Measurements from ENCODE around the gene ZNF324.
"Not testable (repeated sequence)": the region's sequence is repeated elsewhere in the genome, so short reads cannot be mapped to it uniquely, and the experiment has no call there.

ZNF324 gene

GRCh38 chr19:58473775-58474174, 6.9 kb downstream of the ZNF324 start:
- DNase-seq = no peak

- DNase-seq = no peak
These were observed 7.6 kb downstream of the ZNF324 start for GRCh38 chr19:58474291-58474996.

GRCh38 chr19:58474997-58475713, 8.3 kb downstream of the ZNF324 start:
- no peak for DNase-seq

GRCh38 chr19:58475714-58476497, 9.0 kb downstream of the ZNF324 start, which contains the start of gene ZNF446:
TSS of gene ZNF446 (plus strand) at chr19:58476352. CDS start at chr19:58477219, 867 bp downstream.
- peak; percentile 91 for DNase-seq

GRCh38 chr19:58476498-58477015, 9.7 kb downstream of the ZNF324 start:
- DNase-seq = no peak

- DNase-seq = no peak
These were observed 10.2 kb downstream of the ZNF324 start for GRCh38 chr19:58477130-58477529.

GRCh38 chr19:58477871-58478270, 11.0 kb downstream of the ZNF324 start:
- no peak for DNase-seq

GRCh38 chr19:58479303-58479702, 12.4 kb downstream of the ZNF324 start:
- no peak for DNase-seq

GRCh38 chr19:58479736-58480480, 13.0 kb downstream of the ZNF324 start:
- DNase-seq = no peak

GRCh38 chr19:58480481-58480830, 13.6 kb downstream of the ZNF324 start:
- DNase-seq = no peak

- no peak for DNase-seq
These were observed 14.0 kb downstream of the ZNF324 start for GRCh38 chr19:58480831-58481230.

GRCh38 chr19:58482372-58482771, 15.5 kb downstream of the ZNF324 start:
- DNase-seq = no peak

GRCh38 chr19:58483776-58484175, 16.9 kb downstream of the ZNF324 start:
- DNase-seq = no peak

- DNase-seq = not testable (repeated sequence)
These were observed 17.5 kb downstream of the ZNF324 start for GRCh38 chr19:58484349-58484748.

GRCh38 chr19:58491393-58491792, 24.5 kb downstream of the ZNF324 start:
- DNase-seq = no peak

GRCh38 chr19:58492265-58492664, 25.4 kb downstream of the ZNF324 start:
- DNase-seq = no peak

- DNase-seq = no peak
These were observed 30.8 kb downstream of the ZNF324 start for GRCh38 chr19:58497634-58498170.

GRCh38 chr19:58498316-58499020, 31.6 kb downstream of the ZNF324 start:
- DNase-seq = no peak

GRCh38 chr19:58499021-58499927, 32.4 kb downstream of the ZNF324 start:
- DNase-seq = peak; percentile 89

- no peak for DNase-seq
These were observed 33.4 kb downstream of the ZNF324 start for GRCh38 chr19:58500242-58500641.

All from activated CD4-positive, alpha-beta T cell treated with anti-CD3 and anti-CD28 coated beads for 1 hour (primary cell).